SK-N-MC (cell line): Measurements from ENCODE around the gene PRKCB.

Experiments used
- EZH2 ChIP-seq: fragments of 200-600 bp; sonication (generic); IDR thresholded peaks from one replicate; pipeline ENCODE4 v1.6.1; 2017; ENCODE audit warnings: antibody characterized with exemption
- FOXP2 ChIP-seq: optimal IDR thresholded peaks from 2 replicates; pipeline ENCODE3; 2011; ENCODE audit warnings: mild to moderate bottlenecking, moderate library complexity; ENCODE audit not compliant: insufficient read depth; ENCODE audit errors: extremely low read length, control extremely low read depth
- POLR2AphosphoS5 ChIP-seq: IDR thresholded peaks from 2 replicates; pipeline ENCODE4 v1.6.1; 2012; ENCODE audit warnings: mild to moderate bottlenecking, low read depth, low read length, borderline replicate concordance

DNA sequence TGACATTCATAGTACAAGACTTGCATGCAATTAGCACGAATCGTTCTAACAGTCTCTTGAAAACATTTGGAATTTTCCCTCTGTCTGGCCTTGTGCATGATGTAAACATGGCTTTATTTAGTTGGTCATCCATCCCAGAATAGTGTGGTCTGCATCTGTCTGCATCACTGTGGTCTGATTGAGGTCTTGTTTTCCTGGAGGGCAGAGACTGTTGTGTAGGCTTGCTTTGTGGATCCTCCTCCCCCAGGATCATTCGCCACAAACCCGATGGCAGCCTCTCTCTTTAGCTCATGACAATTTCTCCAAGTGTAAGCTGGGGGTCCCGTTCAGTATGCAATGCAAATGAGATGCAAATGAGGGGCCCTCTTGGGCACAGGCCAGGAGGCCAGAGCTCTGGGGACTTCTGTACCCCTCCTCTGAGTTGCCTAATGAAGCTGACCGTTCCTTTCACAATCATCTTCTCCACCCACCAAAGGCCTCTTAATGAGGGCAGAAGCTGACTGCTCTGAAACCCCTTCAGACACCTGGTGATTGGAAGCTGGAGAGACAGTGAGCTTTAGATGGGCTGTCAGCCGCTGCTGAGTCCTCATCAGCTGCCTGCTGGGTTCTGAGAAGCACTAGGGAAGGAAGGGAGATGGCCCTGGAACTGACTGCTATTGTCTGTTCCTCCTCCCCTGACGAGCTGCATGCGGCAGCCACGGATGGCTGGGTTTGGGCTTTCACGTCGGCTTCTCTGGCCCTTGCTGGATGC lies 219.1 kb downstream of the PRKCB start:
- no peak for TF ChIP-seq EZH2
- no peak for TF ChIP-seq POLR2AphosphoS5
- TF ChIP-seq FOXP2: no peak
